Measurements from ENCODE around the gene ECPAS. TPM values are rescaled to one million over a fixed set of nuclear protein-coding genes. Genes with fewer than 3 reads are reported as not detected.
"Not testable (repeated sequence)": the region's sequence is repeated elsewhere in the genome, so short reads cannot be mapped to it uniquely, and the experiment has no call there.

ECPAS gene
- total RNA-seq, 1 donor from 2014 or later: 89.7 TPM

DNA sequence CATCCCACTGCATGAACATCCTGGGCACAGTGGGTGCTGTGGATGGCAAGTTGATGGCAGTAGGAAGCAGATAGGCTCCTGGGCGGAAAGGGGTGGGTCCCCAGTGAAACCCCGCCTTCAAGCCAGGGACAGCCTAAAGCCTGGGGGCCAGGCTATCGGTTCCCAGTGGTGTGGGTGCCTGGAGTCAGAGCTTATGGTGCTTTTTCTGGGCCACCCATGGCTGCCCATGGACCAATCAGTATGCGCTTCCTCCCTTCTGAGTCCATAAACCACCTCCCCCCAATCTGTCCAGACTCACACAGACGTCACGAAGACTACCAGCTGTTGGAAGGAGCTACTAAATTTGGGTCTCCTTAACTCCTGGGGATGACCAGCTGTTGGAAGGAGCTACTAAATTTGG is 17.5 kb upstream of the ECPAS start:
- H3K4me2 ChIP-seq (ENCODE audit: low read length): no peak overlapping the region
- no peaks in the 10 kb centered on the region for H3K9me3 ChIP-seq (ENCODE audit: insufficient read depth, low read depth, low read length)
- no peak overlapping the region for H3K27ac ChIP-seq (ENCODE audit: low read depth, low read length)
- no peak for DNase-seq (ENCODE audit: low read depth)
- no peaks in the 10 kb centered on the region for H3K79me2 ChIP-seq (ENCODE audit: insufficient read depth, low read length)
- H3K36me3 ChIP-seq (ENCODE audit: insufficient read depth, low read length): no peaks in the 10 kb centered on the region
- Mint-ChIP-seq H3K4me3 (ENCODE audit: unreplicated experiment) (no peak overlapping the region), H3K27ac (ENCODE audit: unreplicated experiment) (no peak overlapping the region), H3K4me1 (ENCODE audit: low read depth, unreplicated experiment) (no peaks in the 10 kb centered on the region), H3K36me3 (ENCODE audit: low read depth, unreplicated experiment) (no peaks in the 10 kb centered on the region), H3K9me3 (ENCODE audit: unreplicated experiment) (no peaks in the 10 kb centered on the region), H3K27me3 (ENCODE audit: low read depth, unreplicated experiment) (peaks cover 3% of the 10 kb centered on the region)
- no peak overlapping the region for H3K4me3 ChIP-seq (ENCODE audit: insufficient read depth, low read depth, low read length)
- no peak overlapping the region for H3K9ac ChIP-seq (ENCODE audit: low read length)
- no peak overlapping the region for H2AFZ ChIP-seq (ENCODE audit: low read depth, low read length)
- FAIRE-seq: no peak
- no peaks in the 10 kb centered on the region for H3K27me3 ChIP-seq (ENCODE audit: insufficient read depth, low read length)
- no peaks in the 10 kb centered on the region for H4K20me1 ChIP-seq (ENCODE audit: insufficient read depth, low read length)
- TF ChIP-seq, protein P1, sequence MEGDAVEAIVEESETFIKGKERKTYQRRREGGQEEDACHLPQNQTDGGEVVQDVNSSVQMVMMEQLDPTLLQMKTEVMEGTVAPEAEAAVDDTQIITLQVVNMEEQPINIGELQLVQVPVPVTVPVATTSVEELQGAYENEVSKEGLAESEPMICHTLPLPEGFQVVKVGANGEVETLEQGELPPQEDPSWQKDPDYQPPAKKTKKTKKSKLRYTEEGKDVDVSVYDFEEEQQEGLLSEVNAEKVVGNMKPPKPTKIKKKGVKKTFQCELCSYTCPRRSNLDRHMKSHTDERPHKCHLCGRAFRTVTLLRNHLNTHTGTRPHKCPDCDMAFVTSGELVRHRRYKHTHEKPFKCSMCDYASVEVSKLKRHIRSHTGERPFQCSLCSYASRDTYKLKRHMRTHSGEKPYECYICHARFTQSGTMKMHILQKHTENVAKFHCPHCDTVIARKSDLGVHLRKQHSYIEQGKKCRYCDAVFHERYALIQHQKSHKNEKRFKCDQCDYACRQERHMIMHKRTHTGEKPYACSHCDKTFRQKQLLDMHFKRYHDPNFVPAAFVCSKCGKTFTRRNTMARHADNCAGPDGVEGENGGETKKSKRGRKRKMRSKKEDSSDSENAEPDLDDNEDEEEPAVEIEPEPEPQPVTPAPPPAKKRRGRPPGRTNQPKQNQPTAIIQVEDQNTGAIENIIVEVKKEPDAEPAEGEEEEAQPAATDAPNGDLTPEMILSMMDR (IDR thresholded peaks at IDR 0.05; ENCODE audit: insufficient read depth, low read depth, low read length): no peak
- TF ChIP-seq EZH2 (IDR thresholded peaks at IDR 0.05; ENCODE audit: insufficient read depth, low read length): no peak
- H3K4me1 ChIP-seq (ENCODE audit: insufficient read depth, low read length): no peaks in the 10 kb centered on the region

DNA sequence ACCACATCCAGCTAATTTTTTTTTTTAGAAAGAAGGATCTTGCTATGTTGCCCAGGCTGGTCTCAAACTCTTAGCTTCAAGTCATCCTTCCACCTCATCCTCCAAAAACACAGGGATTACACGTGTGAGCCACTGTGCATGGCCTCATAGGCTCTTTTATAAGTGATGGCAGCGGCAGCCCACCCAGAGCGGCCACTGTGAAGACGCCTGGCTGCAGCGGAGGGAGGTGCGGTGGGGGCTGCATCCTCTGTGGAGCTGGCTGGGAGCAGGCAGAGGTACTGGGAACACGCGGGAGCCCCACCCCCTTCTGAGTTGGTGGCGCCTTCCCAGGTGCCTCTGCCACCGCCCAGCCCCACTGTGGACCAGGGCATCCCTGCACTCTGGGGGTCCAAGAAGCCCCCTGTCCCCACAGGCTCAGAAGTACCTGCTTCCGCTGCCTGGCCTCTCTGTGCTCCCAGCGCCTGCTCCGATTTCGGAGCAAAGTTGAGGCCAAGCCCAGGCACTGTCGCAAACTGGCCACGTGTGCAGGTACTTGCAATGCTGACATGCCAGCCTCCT is 16.9 kb upstream of the ECPAS start:
- Histone ChIP-seq H3K4me1 (ENCODE audit: insufficient read depth, low read length) (no peaks in the 10 kb centered on the region), H2AFZ (ENCODE audit: low read depth, low read length) (no peak overlapping the region), H3K27me3 (ENCODE audit: insufficient read depth, low read length) (no peaks in the 10 kb centered on the region), H3K9me3 (ENCODE audit: insufficient read depth, low read depth, low read length) (no peaks in the 10 kb centered on the region), H3K4me3 (ENCODE audit: insufficient read depth, low read depth, low read length) (no peak overlapping the region), H3K4me2 (ENCODE audit: low read length) (no peak overlapping the region), H3K36me3 (ENCODE audit: insufficient read depth, low read length) (no peaks in the 10 kb centered on the region), H4K20me1 (ENCODE audit: insufficient read depth, low read length) (no peaks in the 10 kb centered on the region), H3K27ac (ENCODE audit: low read depth, low read length) (no peak overlapping the region), H3K79me2 (ENCODE audit: insufficient read depth, low read length) (no peaks in the 10 kb centered on the region), H3K9ac (ENCODE audit: low read length) (no peak overlapping the region)
- no peak for FAIRE-seq
- no peak for TF ChIP-seq EZH2 (IDR thresholded peaks at IDR 0.05; ENCODE audit: insufficient read depth, low read length)
- TF ChIP-seq, protein P1 (IDR thresholded peaks at IDR 0.05; ENCODE audit: insufficient read depth, low read depth, low read length): no peak
- no peak overlapping the region for H3K4me3 Mint-ChIP-seq (ENCODE audit: unreplicated experiment)
- DNase-seq (ENCODE audit: low read depth): no peak
- peaks cover 3% of the 10 kb centered on the region for H3K27me3 Mint-ChIP-seq (ENCODE audit: low read depth, unreplicated experiment)
- H3K9me3 Mint-ChIP-seq (ENCODE audit: unreplicated experiment): peaks cover 1% of the 10 kb centered on the region
- H3K27ac Mint-ChIP-seq (ENCODE audit: unreplicated experiment): no peak overlapping the region
- no peaks in the 10 kb centered on the region for H3K36me3 Mint-ChIP-seq (ENCODE audit: low read depth, unreplicated experiment)
- no peaks in the 10 kb centered on the region for H3K4me1 Mint-ChIP-seq (ENCODE audit: low read depth, unreplicated experiment)

DNA sequence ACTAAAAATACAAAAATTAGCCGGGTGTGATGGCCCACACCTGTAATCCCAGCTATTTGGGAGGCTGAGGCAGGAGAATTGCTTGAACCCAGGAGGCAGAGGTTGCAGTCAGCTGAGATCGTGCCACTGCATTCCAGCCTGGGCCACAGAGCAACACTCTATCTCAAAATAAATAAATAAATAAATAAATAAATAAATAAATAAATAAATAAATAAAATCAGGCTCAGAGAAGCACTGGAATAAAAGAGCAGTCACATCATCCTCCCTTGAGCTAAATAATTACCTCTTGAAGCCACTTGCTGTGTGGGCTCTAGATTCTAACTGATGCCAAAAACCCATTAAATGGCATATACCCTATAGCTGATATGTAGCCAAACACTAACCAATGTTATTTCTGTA is 13.0 kb upstream of the ECPAS start:
- not testable (repeated sequence) for H3K27me3 ChIP-seq (ENCODE audit: insufficient read depth, low read length); H3K27ac Mint-ChIP-seq (ENCODE audit: unreplicated experiment); H4K20me1 ChIP-seq (ENCODE audit: insufficient read depth, low read length); H3K9me3 Mint-ChIP-seq (ENCODE audit: unreplicated experiment); H3K79me2 ChIP-seq (ENCODE audit: insufficient read depth, low read length); H3K4me3 Mint-ChIP-seq (ENCODE audit: unreplicated experiment); H2AFZ ChIP-seq (ENCODE audit: low read depth, low read length); H3K4me2 ChIP-seq (ENCODE audit: low read length); H3K4me3 ChIP-seq (ENCODE audit: insufficient read depth, low read depth, low read length); H3K27me3 Mint-ChIP-seq (ENCODE audit: low read depth, unreplicated experiment); H3K36me3 ChIP-seq (ENCODE audit: insufficient read depth, low read length); FAIRE-seq; H3K27ac ChIP-seq (ENCODE audit: low read depth, low read length); H3K4me1 ChIP-seq (ENCODE audit: insufficient read depth, low read length); DNase-seq (ENCODE audit: low read depth); H3K4me1 Mint-ChIP-seq (ENCODE audit: low read depth, unreplicated experiment); H3K9ac ChIP-seq (ENCODE audit: low read length); H3K36me3 Mint-ChIP-seq (ENCODE audit: low read depth, unreplicated experiment); H3K9me3 ChIP-seq (ENCODE audit: insufficient read depth, low read depth, low read length)

Data from astrocyte (in vitro differentiated cells and primary cell).